GM19452 (cell line): Measurements from ENCODE around the gene CLPTM1L.
"Not testable (repeated sequence)": the region's sequence is repeated elsewhere in the genome, so short reads cannot be mapped to it uniquely, and the experiment has no call there.

Experiments
- ATAC-seq: cut with Tn5 transposase; IDR thresholded peaks from one replicate; pipeline ENCODE4 v1.9.1; 2021; ENCODE audit not compliant: unreplicated experiment

CLPTM1L gene

DNA sequence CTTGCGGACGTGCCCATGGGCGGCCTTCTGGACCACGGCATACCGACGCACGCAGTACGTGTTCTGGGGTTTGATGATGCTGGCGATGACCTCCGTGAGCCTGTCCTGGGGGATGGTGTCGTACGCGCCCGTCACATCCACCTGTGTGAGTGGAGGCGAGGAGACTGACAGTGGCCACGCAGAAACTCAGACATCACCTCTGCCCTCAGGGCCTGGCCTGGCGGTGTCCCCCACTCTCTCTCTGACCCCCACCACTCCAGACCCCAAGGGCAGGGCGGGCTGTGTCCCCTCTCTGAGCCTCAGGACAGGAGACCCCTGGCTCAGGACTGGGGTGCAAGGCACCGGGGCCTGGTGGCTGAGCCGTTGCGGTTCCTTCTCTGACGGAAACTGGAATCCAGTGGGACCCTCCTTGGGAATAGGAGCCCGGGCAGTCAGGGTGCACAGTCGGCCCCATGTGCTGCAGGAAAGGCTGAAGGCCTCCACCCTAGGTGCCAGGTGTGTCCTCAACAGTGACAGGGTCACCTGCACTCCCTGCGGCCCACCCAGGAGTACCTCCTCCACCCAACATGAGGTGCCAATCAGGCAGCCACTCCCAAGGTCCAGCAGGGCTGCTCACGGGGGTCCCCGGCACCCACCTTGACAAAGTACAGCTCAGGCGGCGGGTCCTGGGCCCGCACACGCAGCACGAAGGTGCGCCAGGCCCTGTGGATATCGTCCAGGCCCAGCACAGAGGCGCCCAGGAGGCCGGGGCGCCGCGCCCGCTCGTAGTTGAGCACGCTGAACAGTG, 66.0 kb downstream of the CLPTM1L start:
- no peak for ATAC-seq

DNA sequence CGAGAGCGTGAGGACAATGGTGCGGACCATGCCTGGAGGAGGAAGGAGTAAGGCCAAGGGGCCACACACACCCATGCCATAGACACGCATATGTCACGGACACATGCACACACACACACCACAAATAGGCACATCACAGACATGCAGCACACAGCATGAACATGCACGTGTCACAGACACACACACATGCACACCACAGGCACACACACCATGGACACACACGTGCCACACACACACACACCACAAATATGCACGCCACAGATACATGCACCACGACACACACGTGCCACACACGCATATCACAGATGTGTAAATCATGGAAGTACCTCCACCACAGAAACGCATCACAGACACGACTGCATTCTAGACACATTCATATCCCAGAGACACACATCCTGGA, 66.7 kb downstream of the CLPTM1L start:
- no peak for ATAC-seq

GRCh38 chr5:1277781-1278180, 67.1 kb downstream of the CLPTM1L start:
- ATAC-seq: no peak

DNA sequence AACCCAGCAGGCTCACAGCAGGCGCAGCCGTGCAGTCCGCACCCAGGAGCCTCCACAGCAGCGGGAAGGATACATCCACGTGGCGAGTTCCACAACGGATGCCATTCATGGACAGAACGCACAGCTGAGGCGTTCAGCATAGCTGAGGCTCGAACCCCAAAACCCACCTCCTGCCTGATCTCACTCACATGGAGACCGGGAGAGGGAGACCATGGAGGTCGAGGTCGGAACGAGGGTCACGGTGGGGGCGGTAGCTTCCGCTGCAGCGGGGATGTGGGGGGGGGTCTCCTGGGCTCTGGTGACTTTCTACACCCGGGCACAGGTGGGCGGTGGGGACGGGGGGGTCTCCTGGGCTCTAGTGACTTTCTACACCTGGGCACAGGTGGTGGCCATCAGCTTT, 67.6 kb downstream of the CLPTM1L start:
- no peak for ATAC-seq

- no peak for ATAC-seq
These were observed 68.0 kb downstream of the CLPTM1L start for GRCh38 chr5:1276930-1277329.

- ATAC-seq: not testable (repeated sequence)
These were observed 69.2 kb downstream of the CLPTM1L start for GRCh38 chr5:1275397-1276391.

DNA sequence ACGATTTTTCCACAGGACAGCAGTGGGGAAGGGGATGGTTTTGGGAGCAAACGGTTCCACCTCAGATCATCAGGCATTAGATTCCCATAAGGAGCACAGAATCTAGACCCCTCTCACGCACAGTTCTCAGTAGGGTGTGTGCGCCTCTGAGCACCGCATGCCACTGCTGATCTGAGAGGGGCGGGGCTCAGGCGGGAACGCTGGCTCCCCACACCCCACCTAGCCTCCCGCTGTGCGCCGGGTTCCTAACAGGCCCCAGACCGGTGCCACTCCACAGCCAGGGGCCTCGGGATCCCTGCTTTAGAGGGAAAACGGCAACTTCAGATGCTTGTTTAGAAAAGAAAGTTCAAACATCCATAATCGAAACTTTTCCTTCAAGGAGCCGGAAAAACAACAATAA, 70.4 kb downstream of the CLPTM1L start:
- ATAC-seq: no peak

DNA sequence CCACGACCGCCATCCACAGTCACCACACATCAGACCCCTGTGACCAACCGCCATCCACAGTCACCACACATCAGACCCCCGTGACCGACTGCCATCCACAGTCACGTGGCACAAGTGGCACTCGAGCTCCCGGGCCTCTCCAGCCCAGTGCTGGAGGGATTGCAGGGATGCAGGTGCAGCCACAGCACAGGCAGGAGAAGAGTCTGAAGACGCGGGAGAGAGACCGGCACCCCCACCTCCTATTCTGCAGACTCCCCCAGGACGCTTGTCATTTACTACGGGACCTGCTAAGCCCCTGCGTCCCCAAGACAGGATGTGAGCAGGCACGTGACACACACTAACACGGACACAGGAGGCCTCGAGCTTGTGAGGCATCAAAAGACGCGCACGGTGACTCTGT, 71.2 kb downstream of the CLPTM1L start:
- ATAC-seq: no peak

DNA sequence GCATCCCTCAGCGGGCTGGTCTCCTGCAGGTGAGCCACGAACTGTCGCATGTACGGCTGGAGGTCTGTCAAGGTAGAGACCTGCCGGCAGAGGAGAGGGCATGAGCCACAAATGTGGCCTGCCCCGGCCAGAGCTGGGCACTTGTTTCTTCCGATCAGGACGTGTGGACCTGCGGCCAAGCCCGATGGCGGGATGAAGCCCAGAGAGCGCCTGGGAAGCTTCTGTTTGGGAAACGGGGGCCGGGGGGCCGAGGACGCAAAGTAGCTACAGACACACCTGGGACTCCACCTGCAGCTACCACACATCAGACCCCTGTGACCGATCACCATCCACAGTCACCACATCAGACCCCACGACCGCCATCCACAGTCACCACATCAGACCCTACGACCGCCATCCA, 72.7 kb downstream of the CLPTM1L start:
- no peak for ATAC-seq

DNA sequence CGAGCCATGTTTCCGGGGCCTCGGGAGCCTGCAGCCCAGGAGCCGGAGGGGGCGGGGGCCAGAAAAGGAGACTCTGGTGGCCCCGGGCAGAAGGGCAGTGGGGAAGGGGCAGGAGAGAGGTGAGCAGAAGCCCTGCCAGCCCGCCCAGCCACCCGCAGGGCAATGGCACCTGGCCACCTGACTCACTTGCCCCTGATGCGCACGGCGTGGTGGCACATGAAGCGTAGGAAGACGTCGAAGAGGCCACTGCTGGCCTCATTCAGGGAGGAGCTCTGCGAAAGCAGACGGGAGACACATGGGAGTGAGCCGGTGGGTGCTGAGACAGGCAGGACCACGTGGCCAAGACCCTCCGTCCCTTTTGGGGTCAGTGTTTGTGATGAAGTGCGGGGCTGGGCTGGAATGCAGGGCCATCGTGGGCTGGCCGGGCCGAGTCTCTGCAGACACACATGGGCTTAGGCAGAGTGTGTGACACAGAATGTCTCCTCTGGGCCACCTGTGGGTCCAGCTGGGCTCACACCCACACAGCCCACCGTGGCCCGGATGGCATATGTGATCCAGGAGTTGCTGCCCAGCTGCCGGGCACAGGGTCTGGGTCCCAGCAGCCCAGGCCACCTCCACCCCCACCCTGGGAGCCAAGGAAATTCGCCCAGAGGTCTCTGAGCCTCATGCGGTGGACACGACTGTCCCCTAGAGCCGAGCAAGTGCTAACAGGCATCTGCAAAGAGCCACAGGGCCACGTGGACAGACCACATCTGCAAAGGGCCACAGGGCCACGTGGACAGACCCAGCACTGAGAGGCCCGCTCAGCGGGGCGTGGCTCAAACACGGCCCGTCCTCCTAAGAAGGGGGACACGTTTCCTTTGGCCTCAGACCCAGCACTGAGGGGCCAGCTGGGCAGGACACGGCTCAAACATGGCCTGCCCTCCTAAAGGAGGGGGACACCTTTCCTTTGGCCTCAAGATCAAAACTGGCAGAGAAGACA, 73.7 kb downstream of the CLPTM1L start:
- ATAC-seq: no peak

DNA sequence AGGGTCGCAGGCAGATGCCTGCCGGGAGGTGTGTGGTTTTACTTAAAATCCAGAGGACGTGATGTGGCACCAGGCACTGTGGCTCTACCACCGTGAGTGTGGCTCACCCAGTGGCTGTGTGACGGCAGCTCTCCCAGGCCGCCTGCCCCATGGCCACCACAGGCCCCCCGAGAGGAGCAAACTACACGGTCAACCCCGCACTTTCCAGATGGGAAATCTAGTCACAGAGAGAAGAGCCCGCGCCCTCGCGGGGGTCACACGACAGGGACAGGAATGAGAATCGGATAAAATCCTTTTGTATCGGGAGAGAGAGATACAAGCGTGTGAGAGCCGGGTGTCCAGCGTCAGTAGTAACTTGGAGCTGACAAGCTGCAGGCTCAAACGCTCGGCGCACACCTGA, 74.5 kb downstream of the CLPTM1L start:
- no peak for ATAC-seq

DNA sequence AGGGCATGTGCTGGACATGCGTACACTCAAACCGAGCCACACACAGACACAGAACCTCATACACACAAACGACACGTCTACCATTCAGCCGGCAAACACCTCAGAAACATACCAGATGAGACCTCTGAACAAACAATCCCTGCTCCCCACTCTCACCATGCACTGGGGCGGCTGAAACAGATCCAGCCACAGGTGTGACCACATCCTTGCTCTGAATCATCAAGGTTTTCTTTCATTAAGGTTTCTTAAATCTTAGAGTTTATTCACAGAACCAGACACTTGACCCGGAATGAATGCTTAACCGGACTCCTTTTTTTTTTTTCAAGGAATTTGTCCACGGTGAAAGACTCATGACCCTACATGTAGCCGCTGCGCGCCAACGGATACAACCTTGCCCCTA, 76.2 kb downstream of the CLPTM1L start:
- no peak for ATAC-seq

DNA sequence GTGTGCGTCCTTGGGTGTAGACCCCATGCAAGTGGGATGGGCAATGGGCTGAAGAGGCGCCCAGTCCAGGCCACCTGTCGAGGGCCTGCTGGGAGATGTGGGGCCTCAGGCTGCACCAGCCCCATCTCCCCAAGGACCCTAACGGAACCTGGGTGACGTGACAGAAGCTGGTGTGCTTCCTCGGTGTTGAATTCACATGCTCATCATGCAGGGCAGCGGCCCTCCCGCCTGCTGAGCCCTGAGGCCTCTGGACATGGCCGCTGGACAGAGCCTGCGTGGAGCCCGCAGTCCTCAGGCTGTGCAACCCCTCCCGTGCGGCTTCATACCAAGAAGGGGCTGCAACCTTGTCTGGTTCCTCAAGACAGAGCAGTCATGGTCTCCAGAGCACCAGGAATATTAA, 76.8 kb downstream of the CLPTM1L start:
- no peak for ATAC-seq
